Body of pancreas (tissue), 4 donors: ENCODE results near the gene GOSR2.

Experiments
- CTCF ChIP-seq, 7 experiments: fragments of 450-650 bp in 4 of 7; fragments of 200-600 bp in 3 of 7; sonication (generic) in 3 of 7; IDR thresholded peaks; one replicate each; pipeline ENCODE4 v1.5.1; 2016 to 2019; ENCODE audit warnings: antibody characterized with exemption in 7 of 7
- POLR2A ChIP-seq, 3 donors: fragments of 450-650 bp; IDR thresholded peaks; one replicate each; pipeline ENCODE4 v1.6.1; 2016; ENCODE audit warnings: antibody characterized with exemption in 3 of 3, mild to moderate bottlenecking in 2 of 3

- TF ChIP-seq POLR2A (IDR thresholded peaks at IDR 0.05) (no peak), CTCF (IDR thresholded peaks at IDR 0.05) (no peak)
Measured at GRCh38 chr17:46975287-46975686, 52.3 kb downstream of the GOSR2 start.
